Keratinocyte (primary cell): ENCODE results near the gene NFATC2.

Source experiments
- CTCF ChIP-seq, 3 experiments: IDR thresholded peaks in 1 of 3; conservative IDR thresholded peaks in 1 of 3; optimal IDR thresholded peaks in 1 of 3; 2 replicates in 2 of 3; 3 replicates in 1 of 3; pipeline versions ENCODE3 to v1.5.1; 2011; ENCODE audit warnings: low read length in 3 of 3, mild to moderate bottlenecking in 3 of 3, moderate library complexity in 2 of 3, control low read depth in 1 of 3, inconsistent platforms in 1 of 3; ENCODE audit not compliant: insufficient read depth in 2 of 3; ENCODE audit errors: extremely low read depth in 1 of 3
- EZH2 ChIP-seq: IDR thresholded peaks from one replicate; pipeline ENCODE4 v1.6.1; 2012; ENCODE audit warnings: inconsistent platforms, mild to moderate bottlenecking, low read length, moderate library complexity

GRCh38 chr20:51570739-51571459, 28.4 kb upstream of the NFATC2 start:
- TF ChIP-seq CTCF (optimal IDR thresholded peaks at IDR 0.05 in 1 of 3, IDR thresholded peaks at IDR 0.05 in 1 of 3, conservative IDR thresholded peaks at IDR 0.05 in 1 of 3; ENCODE audit: extremely low read depth in 1 of 3, insufficient read depth in 2 of 3, low read length in 3 of 3): no peak
- TF ChIP-seq EZH2: no peak
